Dendritic cell treated with granulocyte-macrophage colony-stimulating factor and Interleukin-4, amounts not matched to agents 40 ng/mL and 50 ng/mL, for 4 days (primary cell): Measurements from ENCODE around the gene MDM1.

ENCODE experiments used
- H3K27ac Mint-ChIP-seq: one replicate; pipeline ENCODE4 v1.8.0; 2022; ENCODE audit warnings: mild to moderate bottlenecking, mixed read lengths
- H3K27me3 Mint-ChIP-seq: one replicate; pipeline ENCODE4 v1.8.0; 2022; ENCODE audit warnings: mild to moderate bottlenecking, mixed read lengths
- H3K36me3 Mint-ChIP-seq: one replicate; pipeline ENCODE4 v1.8.0; 2022; ENCODE audit warnings: low read depth, mixed read lengths
- H3K4me1 Mint-ChIP-seq: one replicate; pipeline ENCODE4 v1.8.0; 2022; ENCODE audit warnings: low read depth, mixed read lengths
- H3K4me3 Mint-ChIP-seq: one replicate; pipeline ENCODE4 v1.8.0; 2022; ENCODE audit warnings: mild to moderate bottlenecking, moderate library complexity, mixed read lengths
- H3K9me3 Mint-ChIP-seq: one replicate; pipeline ENCODE4 v1.8.0; 2022; ENCODE audit warnings: mixed read lengths
- intact Hi-C: fragments of 100-400 bp; cut with micrococcal nuclease; formaldehyde crosslinking; loops from one replicate; pipeline ENCODE4 v1.15.0; 2022

MDM1 gene

GRCh38 chr12:68364893-68365725 is 32.9 kb upstream of the MDM1 start:
- intact Hi-C loops, result no loop called here
- Mint-ChIP-seq H3K27me3 (no peaks in the 10 kb centered on the region), H3K9me3 (no peaks in the 10 kb centered on the region), H3K36me3 (no peaks in the 10 kb centered on the region), H3K27ac (peak overlapping the region; percentile 92), H3K4me1 (peaks cover 50% of the 10 kb centered on the region), H3K4me3 (peak overlapping the region; percentile 64)

GRCh38 chr12:68364328-68364727 is 32.2 kb upstream of the MDM1 start:
- H3K9me3 Mint-ChIP-seq, result no peaks in the 10 kb centered on the region
- H3K36me3 Mint-ChIP-seq, result no peaks in the 10 kb centered on the region
- peaks cover 50% of the 10 kb centered on the region for H3K4me1 Mint-ChIP-seq
- intact Hi-C loops, result no loop called here
- no peak overlapping the region for H3K4me3 Mint-ChIP-seq
- H3K27ac Mint-ChIP-seq, result no peak overlapping the region
- no peaks in the 10 kb centered on the region for H3K27me3 Mint-ChIP-seq

GRCh38 chr12:68361953-68362352 is 29.8 kb upstream of the MDM1 start:
- Mint-ChIP-seq H3K36me3 (no peaks in the 10 kb centered on the region), H3K27ac (no peak overlapping the region), H3K4me1 (peaks cover 62% of the 10 kb centered on the region), H3K4me3 (no peak overlapping the region), H3K27me3 (no peaks in the 10 kb centered on the region), H3K9me3 (no peaks in the 10 kb centered on the region)
- intact Hi-C loops, result no loop called here

GRCh38 chr12:68359674-68360073 is 27.5 kb upstream of the MDM1 start:
- H3K9me3 Mint-ChIP-seq, result no peaks in the 10 kb centered on the region
- no peak overlapping the region for H3K4me3 Mint-ChIP-seq
- H3K27ac Mint-ChIP-seq, result peak overlapping the region; percentile 60
- intact Hi-C loops, result loop anchor here (2.0 to 5.0 kb wide), 2 partner anchors 253 to 329 kb away; partner anchors contain the start of gene RAP1B
- peaks cover 42% of the 10 kb centered on the region for H3K4me1 Mint-ChIP-seq
- no peaks in the 10 kb centered on the region for H3K27me3 Mint-ChIP-seq
- H3K36me3 Mint-ChIP-seq, result no peaks in the 10 kb centered on the region

GRCh38 chr12:68358532-68359485 is 26.6 kb upstream of the MDM1 start:
- intact Hi-C loops, result loop anchor here (2.0 to 5.0 kb wide), 2 partner anchors 253 to 330 kb away; partner anchors contain the start of gene RAP1B
- Mint-ChIP-seq H3K27ac (peak overlapping the region; percentile 60), H3K9me3 (no peaks in the 10 kb centered on the region)

GRCh38 chr12:68356986-68357385 is 24.8 kb upstream of the MDM1 start:
- Mint-ChIP-seq H3K27me3 (no peaks in the 10 kb centered on the region), H3K27ac (no peak overlapping the region), H3K36me3 (no peaks in the 10 kb centered on the region), H3K4me1 (peaks cover 26% of the 10 kb centered on the region), H3K4me3 (no peak overlapping the region), H3K9me3 (no peaks in the 10 kb centered on the region)
- intact Hi-C loops, result loop anchor here (5.0 kb wide), 1 partner anchor 255 kb away; the partner anchor contains the start of gene RAP1B

More at GRCh38 chr12:68358532-68359485, 26.6 kb upstream of the MDM1 start:
- H3K4me1 Mint-ChIP-seq, result peaks cover 38% of the 10 kb centered on the region
- no peak overlapping the region for H3K4me3 Mint-ChIP-seq
- no peaks in the 10 kb centered on the region for H3K27me3 Mint-ChIP-seq
- no peaks in the 10 kb centered on the region for H3K36me3 Mint-ChIP-seq

GRCh38 chr12:68356060-68356695 is 24.0 kb upstream of the MDM1 start:
- Mint-ChIP-seq H3K4me1 (peaks cover 25% of the 10 kb centered on the region), H3K4me3 (no peak overlapping the region), H3K36me3 (no peaks in the 10 kb centered on the region), H3K27ac (no peak overlapping the region), H3K9me3 (no peaks in the 10 kb centered on the region), H3K27me3 (no peaks in the 10 kb centered on the region)
- intact Hi-C loops, result loop anchor here (5.0 kb wide), 1 partner anchor 256 kb away; the partner anchor contains the start of gene RAP1B

- no peaks in the 10 kb centered on the region for H3K27me3 Mint-ChIP-seq
- intact Hi-C loops, result loop anchor here (5.0 kb wide), 1 partner anchor 257 kb away; the partner anchor contains the start of gene RAP1B
Measured at GRCh38 chr12:68354977-68355541, 22.9 kb upstream of the MDM1 start.

GRCh38 chr12:68352067-68352466 is 19.9 kb upstream of the MDM1 start:
- Mint-ChIP-seq H3K4me3 (no peak overlapping the region), H3K27me3 (no peaks in the 10 kb centered on the region), H3K4me1 (no peaks in the 10 kb centered on the region), H3K36me3 (no peaks in the 10 kb centered on the region), H3K27ac (no peak overlapping the region), H3K9me3 (no peaks in the 10 kb centered on the region)
- intact Hi-C loops, result no loop called here

More at GRCh38 chr12:68354977-68355541, 22.9 kb upstream of the MDM1 start:
- Mint-ChIP-seq H3K4me3 (no peak overlapping the region), H3K36me3 (no peaks in the 10 kb centered on the region), H3K9me3 (no peaks in the 10 kb centered on the region), H3K4me1 (peaks cover 25% of the 10 kb centered on the region), H3K27ac (no peak overlapping the region)

GRCh38 chr12:68350753-68351152 is 18.6 kb upstream of the MDM1 start:
- H3K4me3 Mint-ChIP-seq, result no peak overlapping the region
- intact Hi-C loops, result no loop called here
- H3K9me3 Mint-ChIP-seq, result no peaks in the 10 kb centered on the region
- H3K27me3 Mint-ChIP-seq, result no peaks in the 10 kb centered on the region
- H3K4me1 Mint-ChIP-seq, result no peaks in the 10 kb centered on the region
- H3K36me3 Mint-ChIP-seq, result no peaks in the 10 kb centered on the region
- no peak overlapping the region for H3K27ac Mint-ChIP-seq

GRCh38 chr12:68349921-68350606 is 17.9 kb upstream of the MDM1 start:
- Mint-ChIP-seq H3K4me3 (no peak overlapping the region), H3K36me3 (no peaks in the 10 kb centered on the region), H3K27ac (no peak overlapping the region), H3K27me3 (no peaks in the 10 kb centered on the region), H3K9me3 (no peaks in the 10 kb centered on the region), H3K4me1 (no peaks in the 10 kb centered on the region)
- intact Hi-C loops, result no loop called here

GRCh38 chr12:68349220-68349621 is 17.1 kb upstream of the MDM1 start:
- intact Hi-C loops, result no loop called here
- no peaks in the 10 kb centered on the region for H3K27me3 Mint-ChIP-seq
- no peaks in the 10 kb centered on the region for H3K4me1 Mint-ChIP-seq
- H3K27ac Mint-ChIP-seq, result no peak overlapping the region
- no peaks in the 10 kb centered on the region for H3K36me3 Mint-ChIP-seq
- no peak overlapping the region for H3K4me3 Mint-ChIP-seq
- H3K9me3 Mint-ChIP-seq, result no peaks in the 10 kb centered on the region

- no peaks in the 10 kb centered on the region for H3K27me3 Mint-ChIP-seq
- no peaks in the 10 kb centered on the region for H3K36me3 Mint-ChIP-seq
- H3K4me3 Mint-ChIP-seq, result no peak overlapping the region
- no peaks in the 10 kb centered on the region for H3K4me1 Mint-ChIP-seq
- H3K9me3 Mint-ChIP-seq, result no peaks in the 10 kb centered on the region
- intact Hi-C loops, result no loop called here
- H3K27ac Mint-ChIP-seq, result no peak overlapping the region
Measured at GRCh38 chr12:68348419-68348818, 16.3 kb upstream of the MDM1 start.
